22Rv1 (cell line): ENCODE data around the gene PPY.

Experiments used
- ZFX ChIP-seq: fragments of 450-650 bp; IDR thresholded peaks from 2 replicates; pipeline ENCODE4 v1.6.1; 2017; ENCODE audit warnings: antibody characterized with exemption, borderline replicate concordance
- TF ChIP-seq, protein P1 (sequence below): fragments of 450-650 bp; IDR thresholded peaks from 2 replicates; pipeline ENCODE4 v1.5.1; 2017; ENCODE audit warnings: mild to moderate bottlenecking

- TF ChIP-seq, protein P1, sequence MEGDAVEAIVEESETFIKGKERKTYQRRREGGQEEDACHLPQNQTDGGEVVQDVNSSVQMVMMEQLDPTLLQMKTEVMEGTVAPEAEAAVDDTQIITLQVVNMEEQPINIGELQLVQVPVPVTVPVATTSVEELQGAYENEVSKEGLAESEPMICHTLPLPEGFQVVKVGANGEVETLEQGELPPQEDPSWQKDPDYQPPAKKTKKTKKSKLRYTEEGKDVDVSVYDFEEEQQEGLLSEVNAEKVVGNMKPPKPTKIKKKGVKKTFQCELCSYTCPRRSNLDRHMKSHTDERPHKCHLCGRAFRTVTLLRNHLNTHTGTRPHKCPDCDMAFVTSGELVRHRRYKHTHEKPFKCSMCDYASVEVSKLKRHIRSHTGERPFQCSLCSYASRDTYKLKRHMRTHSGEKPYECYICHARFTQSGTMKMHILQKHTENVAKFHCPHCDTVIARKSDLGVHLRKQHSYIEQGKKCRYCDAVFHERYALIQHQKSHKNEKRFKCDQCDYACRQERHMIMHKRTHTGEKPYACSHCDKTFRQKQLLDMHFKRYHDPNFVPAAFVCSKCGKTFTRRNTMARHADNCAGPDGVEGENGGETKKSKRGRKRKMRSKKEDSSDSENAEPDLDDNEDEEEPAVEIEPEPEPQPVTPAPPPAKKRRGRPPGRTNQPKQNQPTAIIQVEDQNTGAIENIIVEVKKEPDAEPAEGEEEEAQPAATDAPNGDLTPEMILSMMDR, result no peak
- no peak for TF ChIP-seq ZFX
Observed at GRCh38 chr17:43927060-43927864, 15.0 kb downstream of the PPY start.
